C4-2B (cell line): Measurements from ENCODE around the gene SDCBP2.

ENCODE experiments used
- H3K27ac ChIP-seq: fragments of 450-650 bp; 2 replicates; pipeline ENCODE4 v1.5.1; 2017
- ZFX ChIP-seq: fragments of 450-650 bp; IDR thresholded peaks from 2 replicates; pipeline ENCODE4 v1.6.1; 2017
- TF ChIP-seq, protein P1 (sequence below): fragments of 450-650 bp; conservative IDR thresholded peaks from 2 replicates; pipeline ENCODE4 v1.5.1; 2017; ENCODE audit warnings: mild to moderate bottlenecking

Gene SDCBP2

GRCh38 chr20:1265916-1266166, 63.1 kb downstream of the SDCBP2 start:
- no peak overlapping the region for H3K27ac ChIP-seq
- TF ChIP-seq, protein P1, sequence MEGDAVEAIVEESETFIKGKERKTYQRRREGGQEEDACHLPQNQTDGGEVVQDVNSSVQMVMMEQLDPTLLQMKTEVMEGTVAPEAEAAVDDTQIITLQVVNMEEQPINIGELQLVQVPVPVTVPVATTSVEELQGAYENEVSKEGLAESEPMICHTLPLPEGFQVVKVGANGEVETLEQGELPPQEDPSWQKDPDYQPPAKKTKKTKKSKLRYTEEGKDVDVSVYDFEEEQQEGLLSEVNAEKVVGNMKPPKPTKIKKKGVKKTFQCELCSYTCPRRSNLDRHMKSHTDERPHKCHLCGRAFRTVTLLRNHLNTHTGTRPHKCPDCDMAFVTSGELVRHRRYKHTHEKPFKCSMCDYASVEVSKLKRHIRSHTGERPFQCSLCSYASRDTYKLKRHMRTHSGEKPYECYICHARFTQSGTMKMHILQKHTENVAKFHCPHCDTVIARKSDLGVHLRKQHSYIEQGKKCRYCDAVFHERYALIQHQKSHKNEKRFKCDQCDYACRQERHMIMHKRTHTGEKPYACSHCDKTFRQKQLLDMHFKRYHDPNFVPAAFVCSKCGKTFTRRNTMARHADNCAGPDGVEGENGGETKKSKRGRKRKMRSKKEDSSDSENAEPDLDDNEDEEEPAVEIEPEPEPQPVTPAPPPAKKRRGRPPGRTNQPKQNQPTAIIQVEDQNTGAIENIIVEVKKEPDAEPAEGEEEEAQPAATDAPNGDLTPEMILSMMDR: no peak
- no peak for TF ChIP-seq ZFX

DNA sequence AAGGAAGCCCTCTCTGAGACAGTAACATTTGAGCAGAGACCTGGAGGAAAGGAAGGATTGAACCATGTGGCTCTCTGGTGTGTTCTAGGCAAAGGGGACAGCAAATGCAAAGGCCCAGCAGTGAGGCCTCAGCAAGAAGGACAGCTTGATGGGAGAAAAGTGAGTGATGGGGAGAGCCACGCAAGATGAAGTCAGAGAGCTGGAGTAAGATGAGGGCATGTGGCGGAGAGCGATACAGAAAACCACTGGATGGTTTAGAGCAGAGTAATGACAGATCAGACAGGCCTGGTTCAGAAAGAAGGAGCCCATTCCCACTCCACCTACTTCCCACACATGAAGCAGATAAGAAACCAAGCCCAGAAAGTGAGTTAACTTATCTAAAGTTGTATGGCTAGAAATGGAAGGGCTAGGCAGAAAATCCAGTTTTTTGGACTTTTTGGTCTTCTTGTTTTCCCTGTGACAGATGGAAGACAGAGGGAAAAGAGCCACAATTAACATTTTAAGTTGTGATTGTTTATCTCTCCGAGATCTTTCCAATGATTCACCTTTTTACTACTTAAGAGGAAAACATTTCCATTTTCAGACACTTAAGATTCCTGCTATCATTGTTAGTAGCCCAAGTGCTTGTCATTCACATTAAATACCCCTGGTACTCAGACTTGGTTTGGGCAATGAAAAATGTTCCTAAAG, 63.6 kb downstream of the SDCBP2 start:
- TF ChIP-seq, protein P1: no peak
- TF ChIP-seq ZFX: no peak
- no peak overlapping the region for H3K27ac ChIP-seq

- no peak for TF ChIP-seq ZFX
- TF ChIP-seq, protein P1: no peak
Measured at GRCh38 chr20:1264727-1265126, 64.2 kb downstream of the SDCBP2 start.

DNA sequence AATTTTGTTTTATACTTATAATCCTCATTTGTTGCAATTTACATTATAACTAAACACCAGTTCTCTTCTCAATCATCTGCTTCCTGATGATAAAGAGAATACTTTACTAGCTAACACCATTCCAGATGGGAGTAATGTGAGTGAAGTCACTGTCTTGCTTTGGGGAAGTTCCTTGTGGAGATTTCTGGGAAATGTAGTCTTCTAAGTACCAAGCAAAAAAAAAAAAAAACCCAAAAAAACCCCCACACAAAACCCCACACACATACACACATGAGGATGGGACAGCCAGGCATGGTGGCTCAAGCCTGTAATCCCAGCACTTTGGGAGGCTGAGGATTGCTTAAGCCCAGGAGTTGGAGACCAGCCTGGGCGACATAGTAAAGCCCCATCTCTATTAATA, 65.1 kb downstream of the SDCBP2 start:
- H3K27ac ChIP-seq: no peak overlapping the region
- TF ChIP-seq ZFX: no peak
- TF ChIP-seq, protein P1: no peak

More at GRCh38 chr20:1264727-1265126, 64.2 kb downstream of the SDCBP2 start:
- H3K27ac ChIP-seq: no peak overlapping the region
